ENCODE data around the gene MYO7B. TPM values are rescaled to one million over a fixed set of nuclear protein-coding genes. Genes with fewer than 3 reads are reported as not detected.

The MYO7B gene
- total and polyA plus RNA-seq, 9 of the 15 experiments (the other 6 are each of a cell fraction or from before 2014, with no cell fraction given), result 0.08 TPM; not detected in 8

- Histone ChIP-seq H3K79me2 (ENCODE audit: control insufficient read depth, insufficient read depth, low read length) (no peaks in the 10 kb centered on the region), H3K4me2 (ENCODE audit: insufficient read depth, low read length) (no peak overlapping the region), H3K4me3 (no peak overlapping the region), H4K20me1 (replicated peaks; ENCODE audit: control insufficient read depth, insufficient read depth, low read length) (peaks cover 9% of the 10 kb centered on the region; the same call in 1 of the 2 replicates), H3K4me1 (replicated peaks in 1 of 2; ENCODE audit: control insufficient read depth in 2 of 2, insufficient read depth in 2 of 2, low read length in 2 of 2) (peaks cover 0 to 30% of the 10 kb centered on the region in 2 experiments; a peak in 3 of 5 replicates), H2AFZ (ENCODE audit: low read depth, low read length) (no peak overlapping the region), H3K27me3 (ENCODE audit: control insufficient read depth in 2 of 2, insufficient read depth in 2 of 2, low read length in 2 of 2) (peaks cover 40 to 90% of the 10 kb centered on the region in 2 experiments; a peak in 4 of 5 replicates), H3K9me3 (replicated peaks; ENCODE audit: control insufficient read depth, insufficient read depth, low read depth, low read length) (no peaks in the 10 kb centered on the region), H3K9ac (ENCODE audit: insufficient read depth in 1 of 2, low read depth in 2 of 2, low read length in 2 of 2) (no peak overlapping the region), H3K27ac (ENCODE audit: extremely low read depth, low read depth, low read length) (no peak overlapping the region), H3K36me3 (ENCODE audit: control insufficient read depth, insufficient read depth, low read length) (no peaks in the 10 kb centered on the region), H3K9me1 (ENCODE audit: control insufficient read depth, insufficient read depth, low read length) (no peaks in the 10 kb centered on the region)
- no peak for FAIRE-seq
- DNase-seq (ENCODE audit: extremely low read depth in 1 of 4, low spot score in 3 of 4), result no peak
- intact Hi-C loops (cut with micrococcal nuclease), result no loop called here
- no peak for ATAC-seq
- TF ChIP-seq ARID3B (CRISPR knock-in tag; IDR thresholded peaks at IDR 0.05; ENCODE audit: borderline replicate concordance) (no peak), MBD2 (IDR thresholded peaks at IDR 0.05; ENCODE audit: borderline replicate concordance, low read depth) (no peak), STAG1 (CRISPR knock-in tag; IDR thresholded peaks at IDR 0.05; ENCODE audit: borderline replicate concordance) (no peak), ZNF12 (CRISPR knock-in tag; IDR thresholded peaks at IDR 0.05) (no peak), ZNF232 (CRISPR knock-in tag; IDR thresholded peaks at IDR 0.05) (no peak)
- WGBS (ENCODE audit: insufficient coverage, low coverage, missing lambda C conversion rate), result 0% methylated on average over 10 of the region's 12 CpGs
- ChIA-PET POLR2A (interaction anchor here (0.6 to 0.9 kb wide), 3 partner anchors 10 to 18 kb away, joined by 3 read pairs; no protein-coding TSS in a partner anchor), CTCF (ENCODE audit: low intra/inter-chr PET ratio) (no interaction called here)
- in situ Hi-C loops (cut with MboI), result no loop called here
- BruUV-seq (replicated peaks), result no TSS peak
Observed at GRCh38 chr2:127626175-127626574, 90.7 kb downstream of the MYO7B start.

All from K562 (cell line).